Activated gamma-delta T cell treated with Interleukin-2 at 50 U/mL for 16 hours (primary cell): Measurements from ENCODE around the gene QTRT2.
A peak's percentile ranks its signal among the peaks of the same experiment; 100 is the strongest.

Experiments used
- DNase-seq: peaks from one replicate; pipeline ENCODE4 v3.0.0-alpha.2; 2020

Gene QTRT2

DNA sequence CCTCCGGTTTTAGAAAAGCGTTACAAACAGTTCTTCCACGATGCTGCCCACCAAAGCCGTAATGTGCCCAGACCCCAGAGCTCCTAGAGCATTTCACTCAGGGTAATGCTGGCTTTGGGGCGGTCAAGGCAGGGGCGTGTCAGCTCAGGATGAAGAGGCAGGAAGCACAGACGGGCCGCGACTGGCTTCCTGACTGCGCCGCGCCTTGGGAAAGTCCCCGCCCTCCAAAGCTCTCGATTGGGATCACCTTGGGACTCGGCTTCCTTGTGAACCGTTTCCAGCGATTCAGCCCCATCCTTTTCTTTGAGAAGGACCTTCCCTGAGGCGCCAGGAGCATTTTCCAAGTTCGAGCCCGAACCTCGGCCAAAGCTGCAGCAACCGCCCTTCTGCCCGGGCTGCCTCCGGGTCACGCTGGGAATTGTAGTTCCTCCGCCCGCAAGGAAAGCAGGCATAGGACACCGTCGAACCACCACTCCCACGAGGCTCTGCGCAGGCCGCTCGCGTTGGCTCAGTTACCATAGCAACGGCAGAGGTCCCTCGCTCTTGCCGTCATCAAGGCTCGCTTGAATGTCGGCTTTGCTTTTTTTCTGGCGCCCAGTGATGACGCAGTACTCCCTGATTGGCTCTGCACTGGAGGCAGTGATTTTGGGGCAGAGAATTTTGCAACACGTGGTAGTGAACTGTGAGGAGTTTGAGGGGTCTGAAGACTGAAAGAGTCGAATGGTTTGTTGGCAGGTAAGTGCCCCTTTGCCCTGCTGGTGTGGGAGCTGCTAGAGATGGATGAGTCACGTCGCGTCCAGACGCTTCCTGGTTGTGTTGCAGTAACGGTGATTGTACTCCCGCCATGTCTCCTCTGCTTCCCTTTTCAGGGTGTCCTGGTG lies at the start of gene QTRT2, which contains the start of gene CCDC191:
Gene QTRT2, plus strand, starts transcription at position 608 of the 881 bp plus-strand sequence. CDS start 8,521 bp downstream, outside the sequence.
Gene CCDC191, minus strand, starts transcription at position 397 of the 881 bp plus-strand sequence. Its CDS starts 60 bp downstream, at position 337.
- peak; percentile 98 for DNase-seq

DNA sequence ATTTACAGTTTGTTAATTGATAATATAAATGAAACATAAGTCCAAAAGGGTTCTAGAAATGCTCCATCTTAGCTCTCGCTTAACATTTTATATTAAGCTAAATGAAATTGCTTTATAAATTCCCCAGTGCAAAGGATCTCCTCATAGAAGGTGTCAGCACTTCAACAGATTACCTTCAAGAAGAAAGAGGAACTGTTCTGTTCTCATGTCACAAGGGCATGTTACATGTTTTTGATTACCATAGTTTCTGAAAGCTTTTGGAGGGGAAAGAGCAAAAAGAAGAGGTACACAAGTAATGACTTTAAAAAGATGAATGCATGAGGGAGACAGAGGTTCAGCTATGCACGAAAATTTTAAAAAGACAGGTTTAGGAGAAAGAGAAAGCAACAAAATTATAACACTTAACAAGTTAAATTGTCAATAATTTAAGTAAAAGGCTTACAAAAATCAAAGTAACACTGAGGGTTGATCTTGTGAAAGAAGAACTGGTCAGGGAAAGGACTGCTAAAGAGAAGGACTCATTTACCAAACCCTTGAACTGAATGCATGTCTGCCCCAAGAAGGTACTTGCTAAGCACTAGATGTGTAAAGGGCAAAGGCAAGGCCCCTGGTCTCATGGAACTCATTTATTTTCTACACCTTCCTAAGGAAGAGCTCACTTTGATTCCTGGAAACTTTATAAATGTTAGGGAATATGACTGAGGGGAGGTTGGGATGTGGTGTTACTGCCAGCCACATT lies 45.3 kb upstream of the QTRT2 start:
- DNase-seq: no peak

DNA sequence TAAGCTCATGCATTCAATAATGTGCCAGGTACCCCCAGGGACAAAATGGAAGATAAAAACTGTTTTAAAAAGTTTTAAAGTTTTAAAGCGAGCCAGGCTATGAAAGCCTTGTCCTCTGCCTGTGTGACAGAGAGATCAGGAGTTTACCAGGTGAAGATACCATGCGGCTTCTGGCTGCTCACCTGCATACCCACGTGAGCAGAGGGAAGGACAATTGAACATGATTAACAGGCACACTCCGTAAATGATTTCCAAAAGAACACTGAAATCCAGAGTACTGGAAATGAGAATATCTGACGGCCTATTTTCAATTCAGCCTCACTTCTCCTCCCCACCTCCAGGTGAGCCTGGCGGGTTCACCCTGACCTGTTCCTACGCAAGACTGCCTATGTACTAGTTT lies 42.3 kb upstream of the QTRT2 start:
- no peak for DNase-seq

DNA sequence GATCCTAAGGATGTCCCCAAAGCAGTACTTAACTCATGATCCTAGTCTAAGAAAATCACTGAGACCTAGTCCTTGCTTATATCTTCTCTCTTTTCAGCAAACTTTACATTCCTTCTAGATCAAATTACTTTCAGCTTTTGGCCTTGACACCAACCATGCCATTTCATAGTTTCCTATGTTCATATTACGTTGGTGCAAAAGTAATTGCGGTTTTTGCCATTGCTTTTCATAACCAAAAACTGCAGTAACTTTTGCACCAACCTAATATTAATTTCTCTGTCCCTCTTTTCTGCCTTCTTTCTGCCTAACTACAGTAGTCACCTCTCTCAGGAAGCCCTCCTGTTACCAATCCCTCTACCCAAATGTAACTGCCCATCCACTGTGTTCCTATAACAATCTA lies 37.1 kb upstream of the QTRT2 start:
- DNase-seq: no peak

DNA sequence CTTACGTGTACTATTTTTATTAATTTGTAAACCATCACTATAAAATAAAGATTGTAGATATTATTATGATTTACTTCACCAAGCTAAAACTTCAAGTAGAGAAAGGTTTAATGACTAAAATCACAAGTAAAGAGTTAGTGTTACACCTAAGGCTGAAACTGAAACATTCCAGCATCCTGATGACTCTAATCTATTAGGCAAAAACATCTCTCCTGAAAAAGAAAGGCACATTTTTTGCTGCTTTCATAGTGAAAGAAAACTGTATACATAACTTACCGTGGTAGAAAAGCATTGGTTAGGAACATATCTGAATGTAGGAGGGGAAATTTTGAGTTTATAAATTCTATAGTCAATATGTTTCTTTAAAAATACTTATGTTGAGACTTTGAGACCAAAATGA lies 35.6 kb upstream of the QTRT2 start:
- no peak for DNase-seq

DNA sequence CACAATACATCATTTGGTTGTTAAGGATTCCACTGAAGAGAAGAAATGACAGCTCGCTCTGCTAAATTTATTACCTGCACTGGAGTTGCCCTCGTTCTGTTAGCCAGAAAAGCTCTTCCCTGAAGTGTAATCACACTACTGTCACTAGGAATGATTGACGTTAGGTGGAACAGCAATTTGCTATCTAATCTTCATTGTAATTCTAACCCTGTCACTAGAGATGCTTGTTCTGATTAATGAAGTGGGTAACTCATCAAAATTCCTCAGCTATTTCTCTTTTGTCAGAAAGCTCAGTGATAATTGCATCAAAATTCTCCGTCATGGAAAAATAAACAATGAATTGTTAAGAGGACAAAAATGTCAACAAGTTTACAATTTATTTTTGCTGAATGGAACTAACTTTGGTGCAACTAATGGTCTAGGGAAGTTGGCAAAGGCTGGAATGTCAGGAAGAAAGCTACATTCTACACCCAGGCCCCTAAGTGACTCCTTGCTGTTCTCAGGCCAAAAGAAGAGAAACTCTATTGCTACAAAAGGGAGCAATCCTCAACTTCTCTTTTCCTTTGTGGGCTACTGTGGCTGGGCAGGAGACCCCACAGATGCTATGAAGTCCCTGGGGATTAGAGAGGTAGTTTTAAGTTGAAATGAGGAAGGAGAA lies 34.3 kb upstream of the QTRT2 start:
- DNase-seq: no peak

DNA sequence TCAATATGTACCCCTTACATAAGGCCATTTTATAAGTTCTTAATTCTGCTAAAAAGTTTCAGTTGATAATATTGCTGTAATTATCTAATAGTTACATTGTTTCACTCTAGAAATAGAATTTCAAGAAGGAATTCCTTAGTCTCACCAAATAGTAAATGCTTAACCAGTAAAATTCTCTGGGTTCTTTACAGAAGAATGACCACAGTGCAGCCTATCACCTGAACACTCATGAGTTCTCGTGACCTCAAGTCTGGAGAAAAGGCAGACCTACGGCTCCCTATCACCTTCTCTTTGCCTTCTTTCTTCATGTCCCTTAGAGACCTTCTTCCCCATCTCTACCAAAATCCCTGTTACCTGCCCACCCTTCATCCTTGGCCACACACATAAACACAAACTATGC lies 31.1 kb upstream of the QTRT2 start:
- no peak for DNase-seq

DNA sequence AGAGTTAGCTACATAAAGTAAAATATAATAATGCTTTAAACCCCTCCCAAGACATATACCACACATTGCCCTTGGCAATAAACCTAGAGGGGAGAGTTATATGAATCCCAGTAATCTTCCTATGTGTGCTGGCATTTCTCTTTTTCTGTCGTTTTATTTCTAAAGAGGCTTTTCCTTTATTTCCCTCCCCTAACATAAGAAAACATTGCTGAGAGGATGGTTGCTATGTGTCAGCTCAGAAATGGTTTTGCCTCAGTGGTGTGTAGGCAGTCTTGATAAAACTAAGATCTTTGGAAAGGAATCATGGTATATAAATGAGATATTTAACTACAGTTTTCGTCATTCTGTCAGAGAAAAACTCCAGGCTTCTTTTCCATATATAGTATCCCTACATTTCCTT lies 30.2 kb upstream of the QTRT2 start:
- DNase-seq: no peak

DNA sequence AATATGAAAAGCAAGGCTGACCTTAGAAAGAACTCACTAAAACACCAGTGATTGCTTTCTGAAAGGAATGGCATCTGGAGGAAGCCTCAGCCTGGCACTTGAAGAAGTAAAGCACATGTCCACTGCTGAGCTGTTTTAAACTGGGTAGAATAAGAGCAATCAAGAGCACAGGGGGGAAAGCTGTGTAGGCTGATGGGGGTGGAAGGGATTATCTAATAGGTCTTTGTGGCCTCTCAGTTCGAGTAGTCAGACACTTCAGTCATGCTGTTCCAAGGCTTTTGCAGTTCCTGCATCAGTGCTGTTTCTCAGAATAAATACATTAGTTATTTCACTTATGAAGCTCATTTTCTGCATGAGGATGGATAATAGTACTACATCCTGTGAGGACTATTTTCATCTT lies 22.8 kb upstream of the QTRT2 start:
- no peak for DNase-seq

DNA sequence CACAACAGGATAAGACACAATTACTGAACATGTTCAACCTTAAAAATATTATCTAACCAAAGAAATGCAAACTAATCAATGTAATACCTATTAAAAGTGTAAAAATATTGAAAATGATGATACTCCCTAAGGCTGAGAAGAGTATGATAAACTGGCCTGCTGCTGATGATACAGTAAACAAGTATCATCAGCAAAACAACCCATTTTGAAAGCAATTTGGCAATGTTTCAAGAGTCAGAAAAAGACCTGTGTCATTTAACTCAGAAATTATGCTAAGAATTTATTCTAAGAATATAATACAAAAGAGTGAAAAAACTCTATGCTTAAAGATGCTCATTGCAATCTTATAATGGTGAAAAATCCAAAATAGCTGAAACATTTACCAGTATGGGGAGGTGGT lies 22.3 kb upstream of the QTRT2 start:
- no peak for DNase-seq

DNA sequence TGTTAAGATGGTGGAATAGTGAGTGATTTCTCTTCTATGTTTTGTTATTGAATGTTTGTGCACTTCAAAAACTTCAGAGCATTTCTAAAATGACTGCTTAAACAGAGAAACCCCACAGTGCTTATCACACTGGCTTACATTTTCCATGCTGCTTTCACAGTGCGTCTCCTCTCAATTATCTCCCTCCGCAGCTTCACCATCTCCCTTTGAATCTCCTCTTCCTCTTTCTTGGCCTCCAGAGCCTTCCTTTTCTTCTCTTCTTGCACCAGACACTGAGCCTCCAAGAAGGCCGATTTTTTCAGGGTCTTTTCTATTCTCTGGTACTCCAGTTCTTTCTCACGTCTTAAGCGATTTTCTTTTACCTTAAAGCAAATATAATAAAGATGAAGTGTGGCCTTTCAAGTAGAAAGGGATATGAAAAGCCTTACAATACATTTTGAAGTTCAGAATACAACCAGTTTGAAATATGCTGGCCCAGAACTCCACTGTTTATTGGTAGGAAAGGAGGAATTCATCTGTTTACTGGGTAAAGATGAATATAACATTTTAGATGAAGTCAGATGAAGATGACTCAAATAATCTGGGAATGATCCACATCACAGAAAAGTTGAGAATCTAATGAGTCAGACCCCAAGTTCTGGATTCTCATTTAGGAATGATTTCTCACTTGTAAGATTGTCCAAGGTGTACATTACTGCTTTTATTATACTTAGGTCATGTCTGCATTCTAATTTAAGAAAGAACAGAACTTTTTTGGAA lies 21.6 kb upstream of the QTRT2 start:
- no peak for DNase-seq

DNA sequence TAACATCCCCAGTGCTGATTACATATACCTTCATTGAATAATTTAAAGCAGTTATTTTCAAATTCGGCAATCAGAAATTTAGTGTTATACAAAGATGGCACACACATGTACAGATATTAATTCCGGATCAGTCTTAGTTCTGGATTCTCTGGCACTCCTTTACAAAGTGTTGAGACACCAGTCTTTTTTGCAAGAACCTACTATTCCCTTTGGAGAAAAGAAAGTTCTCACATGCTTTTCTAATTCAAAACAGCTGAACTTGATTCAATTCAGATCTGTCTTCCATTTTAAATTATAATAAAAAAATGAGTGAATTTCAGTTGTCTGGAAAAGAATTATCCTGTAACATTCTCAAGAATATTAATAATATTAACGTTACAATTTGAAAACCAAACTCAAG lies 20.6 kb upstream of the QTRT2 start:
- DNase-seq: no peak

DNA sequence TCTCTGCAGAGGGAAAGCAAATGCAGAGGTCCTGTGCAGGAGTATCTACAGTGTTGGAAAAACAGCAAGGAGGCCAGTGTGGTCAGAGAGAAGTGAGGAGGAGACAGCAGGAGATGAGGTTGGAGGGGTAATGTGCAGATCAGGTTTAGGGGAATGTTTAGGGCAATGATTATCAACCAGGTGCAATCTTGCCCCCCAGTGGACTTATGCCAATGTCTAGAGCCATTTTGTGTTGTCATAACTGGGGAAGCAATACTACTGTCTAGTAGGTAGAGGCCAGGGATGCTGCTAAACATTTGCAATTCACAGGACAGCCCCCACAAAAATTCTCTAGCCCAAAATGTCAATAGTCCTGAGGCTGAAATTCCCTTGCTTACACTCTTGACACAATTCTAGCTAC lies 13.3 kb upstream of the QTRT2 start:
- no peak for DNase-seq

DNA sequence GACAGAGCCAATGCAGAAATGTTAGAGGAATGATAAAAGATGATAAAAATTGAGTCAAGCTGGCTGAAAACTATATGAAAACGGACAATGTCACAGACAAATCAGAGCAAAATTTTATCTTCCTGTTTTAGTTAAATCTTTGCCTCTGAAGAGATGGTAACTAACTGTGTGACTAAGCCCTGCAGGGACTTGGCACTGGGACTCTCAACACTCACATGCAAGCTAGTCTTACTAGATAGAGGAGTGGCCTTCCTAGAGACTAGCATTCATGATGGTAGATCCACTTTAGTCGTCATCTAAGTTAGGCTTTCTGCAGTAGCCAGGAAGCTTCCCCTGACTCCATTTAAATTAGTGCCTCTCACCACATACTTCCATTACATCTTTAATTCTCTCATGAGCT lies 4.3 kb upstream of the QTRT2 start:
- DNase-seq: no peak

DNA sequence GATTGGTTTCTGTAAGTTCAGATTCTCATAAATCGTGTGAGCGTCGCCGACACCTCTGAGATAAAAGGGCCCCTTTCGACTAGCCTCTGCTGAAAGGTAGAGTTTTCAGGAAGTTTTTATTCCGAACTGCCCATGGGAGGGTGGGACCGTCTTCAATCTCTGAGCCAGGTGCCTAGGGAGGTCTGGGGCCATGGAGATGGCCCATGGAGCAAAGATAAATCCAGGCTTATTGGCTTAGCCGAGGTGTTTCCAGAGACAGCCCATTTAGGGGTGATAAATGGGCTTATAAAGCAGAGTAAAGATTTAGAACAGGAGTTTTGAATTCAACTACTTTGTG lies 442 bp downstream of the QTRT2 start:
- no peak for DNase-seq

DNA sequence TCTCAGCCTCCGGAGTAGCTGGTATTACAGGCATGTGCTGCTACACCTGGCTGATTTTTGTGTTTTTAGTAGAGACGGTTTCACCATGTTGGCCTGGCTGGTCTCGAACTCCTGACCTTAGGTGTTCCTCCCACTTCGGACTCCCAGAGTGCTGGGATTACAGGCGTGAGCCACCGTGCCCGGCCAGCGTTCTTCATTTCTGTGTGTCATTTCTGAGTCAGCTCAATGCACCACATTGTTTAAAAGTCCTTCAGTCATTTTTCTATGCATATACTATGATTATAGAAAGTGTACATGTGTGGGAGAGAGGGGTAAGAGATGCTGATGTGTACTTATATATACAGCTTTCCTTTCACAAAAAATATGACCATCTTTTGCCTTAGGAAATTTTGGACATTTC lies 2.1 kb downstream of the QTRT2 start:
- DNase-seq: no peak

DNA sequence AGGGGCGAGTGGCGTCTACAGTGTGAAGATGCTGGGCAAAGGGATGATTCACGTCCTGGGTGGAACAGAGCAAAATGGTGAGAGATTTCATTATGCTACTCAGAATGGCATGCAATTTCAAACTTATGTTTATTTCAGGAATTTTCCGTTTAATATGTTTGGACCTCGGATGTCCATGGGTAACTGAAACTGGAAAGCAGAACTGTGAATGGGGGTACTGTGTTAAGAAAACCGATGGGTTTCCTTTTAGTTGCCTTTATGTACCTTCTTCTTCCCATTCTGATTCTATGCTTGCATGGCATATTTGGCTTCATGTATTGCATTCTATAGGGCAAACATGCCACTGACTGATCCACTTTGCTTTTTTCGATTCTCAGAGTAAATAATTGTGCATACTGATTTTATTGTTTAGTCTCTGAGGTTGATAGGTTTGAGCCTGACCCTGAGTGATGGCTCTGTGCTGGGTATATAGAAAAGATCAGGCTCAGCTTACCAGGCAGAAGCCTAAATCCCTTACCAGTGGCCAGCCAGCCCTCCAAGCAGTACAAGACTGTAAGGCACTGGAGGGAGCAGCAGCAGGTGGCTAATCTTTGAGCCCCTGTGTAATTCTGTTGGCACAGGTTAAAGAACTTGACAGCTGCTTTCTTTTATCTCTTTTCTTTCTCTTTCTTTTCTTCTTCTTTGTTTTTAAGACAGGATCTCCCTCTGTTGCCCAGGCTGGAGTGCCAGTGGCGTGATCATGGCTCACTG lies 4.5 kb downstream of the QTRT2 start:
- DNase-seq: no peak

DNA sequence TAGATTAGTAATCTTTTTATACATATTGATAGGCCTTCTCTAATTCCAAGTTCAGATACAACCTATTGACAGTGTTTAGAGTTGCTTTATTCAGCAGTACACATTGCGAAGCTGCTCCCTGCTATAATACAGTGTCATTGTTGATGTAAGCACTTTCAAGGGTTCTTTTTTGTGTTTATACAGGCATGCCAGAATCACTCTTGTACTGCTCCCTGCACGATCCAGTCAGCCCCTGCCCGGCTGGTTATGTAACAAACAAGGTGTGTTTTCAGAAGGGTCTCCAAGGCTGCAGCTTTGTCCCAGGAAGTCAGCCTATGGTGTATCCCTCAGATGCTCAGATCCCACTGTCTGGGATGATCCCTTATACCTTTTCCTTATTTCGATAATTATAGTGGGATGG lies 11.3 kb downstream of the QTRT2 start:
- DNase-seq: no peak

DNA sequence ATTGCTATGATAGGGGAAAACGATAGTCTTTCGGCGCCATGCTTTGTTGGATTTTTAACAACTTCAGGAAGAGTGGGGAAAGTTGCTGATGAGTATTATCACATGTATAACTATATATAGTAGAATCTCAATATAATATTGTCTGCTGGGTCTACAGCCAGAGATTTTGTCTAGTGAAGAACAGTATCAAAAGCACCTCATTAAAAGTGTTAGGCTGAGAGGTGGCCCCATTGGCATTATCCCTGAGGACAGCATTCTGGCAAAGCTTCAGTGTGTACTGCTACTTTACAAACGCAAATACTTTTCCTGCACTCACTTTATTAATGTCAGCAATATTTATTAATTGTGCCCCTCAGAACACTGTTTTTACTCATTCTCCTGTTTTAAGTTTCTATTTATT lies 11.8 kb downstream of the QTRT2 start:
- no peak for DNase-seq

DNA sequence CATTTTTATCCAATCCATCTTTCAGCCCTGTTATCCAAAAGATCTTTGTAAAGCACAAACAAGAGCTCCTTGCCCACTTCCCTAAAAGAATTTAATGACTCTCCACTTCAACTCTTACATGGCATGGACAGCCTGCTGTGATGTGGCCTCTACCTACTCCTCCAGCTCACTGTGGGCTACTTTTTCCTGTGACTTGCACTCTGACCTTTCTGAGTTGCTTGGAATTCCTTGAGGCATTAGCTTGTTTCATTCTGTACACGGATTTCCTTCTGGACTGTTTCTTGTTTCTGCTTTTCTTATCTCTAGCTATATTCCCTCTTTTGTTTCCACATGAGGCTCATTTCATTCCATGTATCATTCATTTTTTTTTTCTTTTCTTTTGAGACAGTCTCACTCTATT lies 15.2 kb downstream of the QTRT2 start:
- no peak for DNase-seq

DNA sequence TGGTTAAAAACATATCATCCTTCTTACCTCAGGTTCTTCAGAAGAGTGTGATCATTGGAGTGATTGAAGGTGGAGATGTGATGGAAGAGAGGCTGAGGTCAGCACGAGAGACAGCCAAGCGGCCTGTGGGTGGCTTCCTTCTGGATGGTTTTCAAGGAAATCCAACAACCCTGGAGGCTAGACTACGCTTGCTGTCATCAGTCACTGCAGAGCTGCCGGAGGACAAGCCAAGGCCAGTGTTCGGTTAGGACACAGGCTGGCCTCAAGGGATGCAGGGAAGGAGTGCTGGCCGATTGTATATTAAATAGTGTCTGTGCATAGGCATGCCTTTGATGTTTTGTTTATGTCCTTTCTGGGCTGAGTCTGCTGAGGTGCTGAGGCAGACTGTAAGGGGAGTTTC lies 20.2 kb downstream of the QTRT2 start:
- no peak for DNase-seq

DNA sequence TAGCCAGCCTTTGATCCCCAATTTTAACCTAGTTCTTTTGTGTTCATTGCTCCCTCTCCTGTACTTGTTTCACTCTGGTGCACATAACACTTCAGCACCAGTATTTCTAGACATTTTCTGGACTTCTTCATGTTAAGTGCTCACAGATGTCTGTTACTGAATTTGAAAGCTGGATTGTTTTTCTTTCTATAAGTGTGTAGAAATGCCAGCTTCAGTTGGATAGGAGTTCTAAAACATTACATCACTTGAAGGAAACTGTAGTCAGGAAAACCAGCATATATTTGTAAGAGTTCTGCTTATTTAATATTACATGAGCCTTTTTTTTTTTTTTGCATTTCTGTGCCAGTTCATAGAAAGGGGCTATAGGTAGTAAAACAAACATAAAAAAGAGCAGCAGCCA lies 21.6 kb downstream of the QTRT2 start:
- no peak for DNase-seq
